HT1080 (cell line): ENCODE data around the gene TMEM139. TPM values are rescaled to one million over a fixed set of nuclear protein-coding genes. Genes with fewer than 3 reads are reported as not detected.
A peak's percentile ranks its signal among the peaks of the same experiment; 100 is the strongest.
"Not testable (repeated sequence)": the region's sequence is repeated elsewhere in the genome, so short reads cannot be mapped to it uniquely, and the experiment has no call there.

Experiments
- DNase-seq: peaks from one replicate; pipeline ENCODE4 v3.0.0-alpha.2; 2015; ENCODE audit warnings: low read depth
- total RNA-seq: library from RNA; depleted of rRNA; stranded (reverse); fragments of >200 nt; shearing (Covaris generic); gene quantifications from 2 replicates; pipeline ENCODE4 v1.2.3, GENCODE V29; 2014

TMEM139 gene
- total RNA-seq, 1 experiment from 2014 or later, result not detected

GRCh38 chr7:143258831-143259230, 25.9 kb upstream of the TMEM139 start:
- no peak for DNase-seq

DNA sequence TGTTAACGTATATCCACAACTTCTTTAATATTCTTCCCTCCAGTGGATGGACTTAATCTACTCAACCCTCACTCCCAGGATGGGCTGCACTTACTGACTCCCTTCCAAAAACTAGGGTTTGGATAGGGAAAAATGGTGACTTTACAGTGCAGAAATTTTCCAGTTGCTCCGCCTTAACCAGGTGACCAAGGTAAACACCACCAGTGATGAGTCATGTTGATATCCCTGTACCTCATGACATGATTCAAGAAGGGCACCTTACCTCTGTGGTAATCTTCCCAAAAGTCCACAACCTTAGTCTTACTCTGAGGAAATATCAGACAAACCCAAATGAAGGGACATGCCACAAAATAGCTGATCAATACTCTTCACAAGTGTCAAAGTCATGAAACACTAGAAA, 25.0 kb upstream of the TMEM139 start:
- DNase-seq, result no peak

GRCh38 chr7:143261901-143262300, 22.9 kb upstream of the TMEM139 start:
- DNase-seq, result no peak

DNA sequence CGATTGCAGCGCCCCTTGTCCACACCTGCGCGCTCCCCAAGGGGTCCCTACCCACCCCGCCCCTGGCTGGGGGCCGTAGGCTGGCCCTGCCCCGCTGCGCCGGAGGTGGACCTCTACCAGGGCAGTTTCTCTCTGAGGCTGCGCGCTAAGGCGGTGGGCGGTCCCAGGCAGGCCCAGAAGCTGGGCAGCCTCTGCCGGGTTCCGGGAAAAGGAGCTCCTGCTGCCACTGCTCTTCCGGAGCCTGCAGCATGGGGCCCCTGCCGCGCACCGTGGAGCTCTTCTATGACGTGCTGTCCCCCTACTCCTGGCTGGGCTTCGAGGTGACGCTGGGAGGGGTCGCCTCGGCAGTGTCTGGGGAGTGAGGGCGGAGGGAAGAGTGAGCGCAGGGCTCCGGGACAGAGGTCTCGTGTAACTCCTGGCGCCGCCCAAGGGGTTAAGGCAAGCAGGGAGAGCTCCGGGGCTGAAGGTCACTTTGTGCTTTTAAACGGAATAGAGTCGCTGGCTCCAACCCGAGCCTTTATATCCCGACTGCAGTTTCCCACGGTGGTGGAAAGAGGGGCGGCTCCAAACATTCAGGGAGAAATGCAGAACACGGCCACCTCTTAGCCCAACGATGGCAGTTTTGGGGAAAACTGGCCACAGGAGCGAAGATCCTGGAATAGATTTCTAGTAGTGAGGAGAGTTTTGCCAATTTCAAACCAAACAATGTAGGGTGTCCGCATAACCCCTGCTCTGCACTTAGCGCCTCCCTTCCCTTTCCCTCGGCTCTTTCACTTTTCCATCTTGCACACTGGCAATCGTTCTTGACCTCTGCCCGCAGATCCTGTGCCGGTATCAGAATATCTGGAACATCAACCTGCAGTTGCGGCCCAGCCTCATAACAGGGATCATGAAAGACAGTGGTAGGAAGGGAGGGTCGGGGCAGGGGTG, 21.2 kb upstream of the TMEM139 start, which contains the start of gene GSTK1:
Gene GSTK1 (plus strand): TSS at position 176 of the 930 bp plus-strand sequence. CDS start 73 bp downstream, at position 249.
- DNase-seq, result peak; percentile 69

GRCh38 chr7:143264196-143264568, 20.6 kb upstream of the TMEM139 start:
- not testable (repeated sequence) for DNase-seq

GRCh38 chr7:143265017-143265693, 19.6 kb upstream of the TMEM139 start:
- no peak for DNase-seq

- no peak for DNase-seq
Measured at GRCh38 chr7:143269251-143269650, 15.5 kb upstream of the TMEM139 start.

DNA sequence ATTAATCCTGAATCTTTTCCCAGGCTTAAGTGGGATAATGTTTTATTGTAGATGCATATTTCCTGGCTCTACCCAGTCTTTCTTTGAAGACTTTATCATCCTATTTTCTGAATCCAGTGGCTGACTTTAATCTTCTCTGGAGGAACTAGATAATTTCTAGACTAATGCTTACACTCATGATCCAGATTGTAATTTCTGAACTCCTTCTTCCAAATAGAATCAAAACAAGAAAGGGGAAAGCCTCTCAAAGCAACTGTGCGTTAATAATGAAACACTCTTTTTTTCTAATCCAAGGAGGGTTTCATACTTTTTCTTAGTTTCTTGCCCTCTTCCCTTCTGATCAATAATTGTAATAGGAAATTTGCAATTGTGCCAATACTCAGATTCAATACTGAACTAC, 13.5 kb upstream of the TMEM139 start:
- no peak for DNase-seq

- no peak for DNase-seq
Measured at GRCh38 chr7:143272871-143273270, 11.9 kb upstream of the TMEM139 start.

DNA sequence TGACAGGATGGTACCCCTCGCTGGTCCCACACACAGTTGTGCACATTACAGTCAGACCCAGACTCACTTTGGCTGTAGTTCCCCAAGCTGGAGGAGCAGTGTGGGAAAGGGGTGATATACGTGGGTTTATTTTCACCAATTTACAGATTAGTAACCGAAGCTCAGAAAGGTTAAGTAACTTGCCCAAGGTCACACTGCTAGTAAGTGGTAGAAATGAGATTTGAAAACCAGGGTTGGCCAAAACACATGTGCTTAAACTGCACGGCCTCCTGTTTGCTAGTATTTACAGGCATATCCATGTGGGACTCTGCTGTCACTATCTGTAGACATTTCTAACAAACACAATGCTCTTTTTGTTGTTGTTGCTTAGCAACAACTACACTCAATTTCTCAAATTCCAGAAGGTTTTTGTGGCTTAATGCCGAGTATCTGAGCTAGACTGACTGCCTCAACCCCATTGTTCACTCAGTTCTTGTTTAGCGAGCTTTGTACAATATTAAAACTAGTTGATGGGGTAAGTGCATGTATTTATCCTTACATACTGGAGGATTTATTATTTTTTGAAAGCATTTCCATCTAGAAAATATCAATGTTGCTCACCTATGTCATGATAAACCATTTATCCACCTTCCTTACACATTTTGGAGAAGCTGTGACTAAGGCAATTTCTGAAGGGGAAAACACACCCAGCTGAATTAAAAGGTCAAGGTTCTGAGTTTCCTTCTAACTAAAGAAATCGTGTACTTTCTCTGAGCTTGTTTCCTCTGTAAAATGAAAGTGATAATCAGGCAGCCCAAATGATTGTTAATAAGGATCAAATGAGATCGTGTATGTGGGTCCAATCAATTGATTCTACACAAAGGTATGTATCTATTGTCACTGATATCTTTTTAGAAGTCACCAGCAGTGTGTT, 5.3 kb upstream of the TMEM139 start:
- DNase-seq, result peak; percentile 73

DNA sequence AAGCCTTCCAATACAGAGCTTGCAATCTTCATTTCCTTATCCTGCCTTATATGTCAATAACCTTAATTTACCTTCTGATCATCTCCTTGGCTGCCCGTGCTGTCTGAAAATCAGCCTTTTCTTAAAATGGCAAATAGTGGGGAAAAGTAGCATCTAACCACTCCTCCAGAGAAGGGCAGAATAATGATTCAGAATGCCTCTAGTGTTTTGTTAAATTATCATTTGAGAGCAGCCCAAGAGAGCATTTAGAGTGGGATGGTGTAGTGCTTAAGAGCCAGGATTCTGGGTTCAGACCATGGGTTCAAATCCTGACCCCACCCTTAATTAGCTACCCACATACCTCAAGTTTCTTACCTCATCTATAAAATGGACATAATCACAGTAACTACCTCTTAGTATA, 4.6 kb upstream of the TMEM139 start:
- DNase-seq, result no peak

DNA sequence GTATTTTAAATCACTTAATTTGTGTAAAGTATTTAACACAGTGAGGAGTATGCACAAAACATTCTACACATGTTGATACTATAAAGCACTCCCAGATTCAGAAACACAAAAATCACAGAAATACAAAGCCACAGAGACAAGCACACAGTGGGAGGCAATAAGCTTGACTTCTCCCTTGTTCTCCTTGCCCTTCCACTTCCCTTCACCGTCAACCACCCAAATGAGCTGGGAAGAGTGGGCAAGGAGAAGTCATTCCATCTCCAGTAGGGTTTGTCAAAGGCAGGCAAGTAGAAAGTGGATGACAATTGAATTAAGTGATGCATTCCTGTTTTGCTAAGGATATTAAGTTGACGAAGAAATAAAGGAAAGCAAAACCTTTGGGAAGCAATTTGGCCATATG, 4.2 kb upstream of the TMEM139 start:
- DNase-seq, result no peak

- DNase-seq, result no peak
Measured at GRCh38 chr7:143281529-143281928, 3.2 kb upstream of the TMEM139 start.

GRCh38 chr7:143282124-143282523, 2.6 kb upstream of the TMEM139 start:
- DNase-seq, result no peak

- DNase-seq, result no peak
Measured at GRCh38 chr7:143283381-143283780, 1.4 kb upstream of the TMEM139 start.

GRCh38 chr7:143285470-143285778, 666 bp downstream of the TMEM139 start:
- DNase-seq, result no peak

- DNase-seq, result no peak
Measured at GRCh38 chr7:143285806-143286521, 1.2 kb downstream of the TMEM139 start.

DNA sequence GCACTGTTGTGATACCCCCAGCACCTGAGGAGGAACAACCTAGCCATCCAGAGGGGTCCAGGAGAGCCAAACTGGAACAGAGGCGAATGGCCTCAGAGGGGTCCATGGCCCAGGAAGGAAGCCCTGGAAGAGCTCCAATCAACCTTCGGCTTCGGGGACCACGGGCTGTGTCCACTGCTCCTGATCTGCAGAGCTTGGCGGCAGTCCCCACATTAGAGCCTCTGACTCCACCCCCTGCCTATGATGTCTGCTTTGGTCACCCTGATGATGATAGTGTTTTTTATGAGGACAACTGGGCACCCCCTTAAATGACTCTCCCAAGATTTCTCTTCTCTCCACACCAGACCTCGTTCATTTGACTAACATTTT, 1.7 kb downstream of the TMEM139 start:
- DNase-seq, result no peak

DNA sequence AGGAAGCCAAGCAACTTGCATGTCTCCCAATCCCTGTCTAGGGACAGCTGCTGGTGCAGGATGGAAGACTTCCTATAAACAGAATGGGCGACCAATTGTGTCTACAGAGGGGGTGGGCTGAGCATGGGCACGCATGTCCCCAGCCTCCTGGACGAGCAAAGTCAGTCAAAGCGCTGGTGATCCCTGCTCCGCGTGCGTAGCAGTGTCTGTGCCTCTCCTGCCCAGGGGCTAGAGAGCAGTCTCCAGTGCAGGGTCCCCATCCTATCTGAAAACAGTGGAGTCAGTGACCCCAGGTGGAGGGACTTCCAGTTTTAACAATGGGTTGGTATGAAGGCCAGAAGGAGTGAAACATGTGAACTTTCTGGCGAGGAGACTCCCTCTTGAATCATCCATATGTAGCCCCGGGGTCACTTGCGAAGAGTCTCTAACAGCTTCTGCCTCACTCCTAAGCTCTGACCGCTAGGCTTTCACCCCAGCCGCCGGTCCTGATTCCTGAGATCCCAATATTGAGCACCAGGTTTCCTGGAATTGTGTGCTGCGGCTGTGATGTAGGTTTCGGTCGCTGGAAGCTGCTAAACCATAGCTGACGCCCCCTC, 2.7 kb downstream of the TMEM139 start:
- DNase-seq, result no peak

GRCh38 chr7:143287935-143288826, 3.4 kb downstream of the TMEM139 start, which contains the start of gene CASP2:
Gene CASP2, plus strand, starts transcription at chr7:143288351. Its CDS starts 105 bp downstream, at chr7:143288456.
- peak; percentile 96 for DNase-seq
